GM23338 (cell line): ENCODE data around the gene C1orf21. TPM values are rescaled to one million over a fixed set of nuclear protein-coding genes. Genes with fewer than 3 reads are reported as not detected.

Source experiments
- ATAC-seq: fragments of 200-7000 bp; cut with Tn5 transposase; 3 replicates; pipeline ENCODE4 v1.9.1; 2020
- DNase-seq: peaks from one replicate; pipeline ENCODE4 v3.0.0-alpha.2; 2015; ENCODE audit warnings: low spot score
- H2AFZ ChIP-seq: fragments of 200-600 bp; sonication (generic); 2 replicates; pipeline ENCODE4 v1.8.0; 2016; ENCODE audit warnings: antibody characterized with exemption, mild to moderate bottlenecking, moderate library complexity
- H3F3A ChIP-seq: fragments of 200-600 bp; sonication (generic); replicated peaks from 2 replicates; pipeline ENCODE4 v1.8.0; 2017; ENCODE audit warnings: antibody characterized with exemption, mixed run types, low read depth
- H3K27ac ChIP-seq: fragments of 200-600 bp; sonication (generic); 2 replicates; pipeline ENCODE4 v1.6.1; 2016; ENCODE audit warnings: low read depth
- H3K27me3 ChIP-seq: fragments of 200-600 bp; sonication (generic); 2 replicates; pipeline ENCODE4 v1.8.0; 2016; ENCODE audit warnings: mild to moderate bottlenecking, mixed run types, moderate library complexity; ENCODE audit not compliant: insufficient read depth
- H3K36me3 ChIP-seq: fragments of 200-600 bp; sonication (generic); 2 replicates; pipeline ENCODE4 v1.8.0; 2016; ENCODE audit warnings: mild to moderate bottlenecking; ENCODE audit not compliant: insufficient read depth
- H3K4me1 ChIP-seq: fragments of 200-600 bp; sonication (generic); 2 replicates; pipeline ENCODE4 v1.8.0; 2016; ENCODE audit warnings: mild to moderate bottlenecking, moderate library complexity; ENCODE audit not compliant: insufficient read depth
- H3K4me2 ChIP-seq: fragments of 200-600 bp; sonication (generic); 2 replicates; pipeline ENCODE4 v1.7.1; 2017; ENCODE audit warnings: mixed run types
- H3K4me3 ChIP-seq: fragments of 200-600 bp; sonication (generic); 2 replicates; pipeline ENCODE4 v1.6.1; 2016; ENCODE audit warnings: mixed run types
- H3K79me2 ChIP-seq: fragments of 200-600 bp; sonication (generic); replicated peaks from 2 replicates; pipeline ENCODE4 v1.8.0; 2017; ENCODE audit warnings: mild to moderate bottlenecking; ENCODE audit not compliant: insufficient read depth
- H3K9me2 ChIP-seq: fragments of 200-600 bp; sonication (generic); 2 replicates; pipeline ENCODE4 v1.8.0; 2017; ENCODE audit not compliant: insufficient read depth
- H4K20me1 ChIP-seq: fragments of 200-600 bp; sonication (generic); replicated peaks from 2 replicates; pipeline ENCODE4 v1.8.0; 2017; ENCODE audit warnings: mild to moderate bottlenecking; ENCODE audit not compliant: insufficient read depth
- H3K27ac Mint-ChIP-seq: 2 replicates; pipeline ENCODE4 v1.8.0; 2020; ENCODE audit warnings: inconsistent platforms, mild to moderate bottlenecking, moderate library complexity, mixed read lengths
- H3K27me3 Mint-ChIP-seq: 3 replicates; pipeline ENCODE4 v1.8.0; 2022; ENCODE audit warnings: low read depth, mild to moderate bottlenecking, moderate library complexity, mixed read lengths, inconsistent platforms; ENCODE audit not compliant: insufficient read depth, poor library complexity
- H3K36me3 Mint-ChIP-seq: 3 replicates; pipeline ENCODE4 v1.8.0; 2021; ENCODE audit warnings: low read depth, mild to moderate bottlenecking, inconsistent platforms, moderate library complexity, mixed read lengths
- H3K4me1 Mint-ChIP-seq: 3 replicates; pipeline ENCODE4 v1.8.0; 2020; ENCODE audit warnings: mild to moderate bottlenecking, inconsistent platforms, mixed read lengths
- H3K4me3 Mint-ChIP-seq: 3 replicates; pipeline ENCODE4 v1.8.0; 2021; ENCODE audit warnings: moderate library complexity, mild to moderate bottlenecking, inconsistent platforms, mixed read lengths
- H3K9me3 Mint-ChIP-seq: 3 replicates; pipeline ENCODE4 v1.8.0; 2020; ENCODE audit warnings: moderate library complexity, mild to moderate bottlenecking, inconsistent platforms, mixed read lengths
- CREB1 ChIP-seq: fragments of 250-450 bp; sonication (Bioruptor Pico); IDR thresholded peaks from 2 replicates; pipeline ENCODE4 v1.5.0; 2020; ENCODE audit warnings: low read depth, mild to moderate bottlenecking, moderate library complexity
- EZH2 ChIP-seq: fragments of 200-600 bp; sonication (generic); IDR thresholded peaks from one replicate; pipeline ENCODE4 v1.8.0; 2017; ENCODE audit warnings: antibody characterized with exemption, mild to moderate bottlenecking, low read depth; ENCODE audit not compliant: unreplicated experiment
- EZH2phosphoT487 ChIP-seq: fragments of 200-600 bp; sonication (generic); IDR thresholded peaks from one replicate; pipeline ENCODE4 v1.8.1; 2018; ENCODE audit warnings: antibody characterized with exemption; ENCODE audit not compliant: unreplicated experiment
- JUNB ChIP-seq: IDR thresholded peaks from one replicate; pipeline ENCODE4 v1.6.1; 2016; ENCODE audit warnings: antibody characterized with exemption; ENCODE audit not compliant: unreplicated experiment
- NANOG ChIP-seq: IDR thresholded peaks from 2 replicates; pipeline ENCODE4 v1.6.1; 2016; ENCODE audit warnings: antibody characterized with exemption, borderline replicate concordance
- POLR2AphosphoS5 ChIP-seq: IDR thresholded peaks from 2 replicates; pipeline ENCODE4 v1.6.1; 2016; ENCODE audit warnings: antibody characterized with exemption, low read depth
- STAT1 ChIP-seq: IDR thresholded peaks from one replicate; pipeline ENCODE4 v1.6.1; 2016; ENCODE audit warnings: antibody characterized with exemption; ENCODE audit not compliant: unreplicated experiment
- ZNF114 ChIP-seq: fragments of 250-450 bp; sonication (Bioruptor Pico); IDR thresholded peaks from 2 replicates; pipeline ENCODE4 v1.5.0; 2020; ENCODE audit warnings: mild to moderate bottlenecking, moderate library complexity
- ZNF331 ChIP-seq: fragments of 250-450 bp; sonication (Bioruptor Pico); IDR thresholded peaks from 2 replicates; pipeline ENCODE4 v1.5.0; 2020; ENCODE audit warnings: low read depth, mild to moderate bottlenecking, moderate library complexity
- polyA plus RNA-seq: library from polyadenylated mRNA; unstranded; fragments of >200 nt; fragmentation: Nextera tagmentation; extraction: Ambion mirVana; gene quantifications from 2 replicates; pipeline ENCODE4 v1.2.1, GENCODE V29; 2016
- total RNA-seq: library from RNA; depleted of rRNA; stranded (reverse); fragments of >200 nt; shearing (Covaris generic); gene quantifications from 2 replicates; pipeline ENCODE4 v1.2.3, GENCODE V29; 2014
- TF ChIP-seq, protein P1 (sequence below), 2 experiments: fragments of 200-600 bp in 1 of 2; sonication (generic) in 1 of 2; conservative IDR thresholded peaks; 2 replicates each; pipeline versions ENCODE4 v1.5.1 to v1.6.1; 2016 to 2017; ENCODE audit warnings: antibody characterized with exemption in 2 of 2, low read depth in 2 of 2, mild to moderate bottlenecking in 2 of 2, moderate library complexity in 1 of 2
- TF ChIP-seq, protein P2 (sequence below): IDR thresholded peaks from one replicate; pipeline ENCODE4 v1.6.1; 2018; ENCODE audit warnings: antibody characterized with exemption; ENCODE audit not compliant: unreplicated experiment
- TF ChIP-seq, protein P3 (sequence below): IDR thresholded peaks from 2 replicates; pipeline ENCODE4 v1.6.1; 2016; ENCODE audit warnings: antibody characterized with exemption

C1orf21 gene
- total and polyA plus RNA-seq, 2 experiments from 2014 or later, result 28.0 to 40.4 TPM

DNA sequence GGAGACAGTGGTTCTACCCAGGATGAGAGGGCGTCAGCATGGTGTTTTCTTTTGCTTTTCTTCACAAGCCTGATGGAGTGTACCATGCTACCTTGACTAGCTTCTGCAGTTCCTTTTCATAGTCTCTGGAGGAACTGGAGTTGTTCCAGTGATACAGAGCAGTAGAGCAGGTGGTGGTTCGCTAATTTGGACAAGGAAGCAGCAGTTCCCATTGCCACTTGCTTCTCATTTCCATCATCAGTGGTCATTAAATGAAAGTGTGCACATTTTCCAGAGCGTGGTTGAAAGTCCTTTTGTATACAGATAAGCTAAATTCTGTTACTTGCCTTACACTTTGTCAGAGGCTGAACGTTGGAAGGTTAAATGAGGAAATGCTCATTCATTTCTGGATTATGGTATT is 182.3 kb downstream of the C1orf21 start (continued):
- TF ChIP-seq JUNB (no peak), EZH2phosphoT487 (no peak), CREB1 (CRISPR knock-in tag) (no peak), POLR2AphosphoS5 (no peak), ZNF114 (no peak)

DNA sequence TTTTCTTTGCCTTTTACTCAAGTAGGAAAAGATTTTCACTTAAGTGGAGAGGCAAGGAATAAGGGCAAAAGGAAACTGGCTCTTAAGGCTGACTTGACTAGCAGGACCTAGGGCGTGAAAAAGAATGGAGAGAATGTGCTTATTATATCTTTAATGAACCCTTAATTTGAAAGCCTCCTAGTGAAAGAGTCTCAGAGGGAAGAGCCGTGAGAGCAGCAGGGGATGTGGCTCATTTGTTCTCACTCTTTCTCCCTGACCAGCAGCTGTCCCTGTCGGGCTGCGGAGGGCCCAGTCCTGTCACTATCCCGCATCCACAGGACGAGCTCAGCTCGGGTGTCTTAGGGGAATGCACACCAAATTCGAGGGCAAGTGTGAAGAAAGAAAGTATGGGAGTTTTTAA is 187.8 kb downstream of the C1orf21 start:
- peaks cover 10% of the 10 kb centered on the region; the same call in 1 of the 2 replicates for H3K4me1 ChIP-seq
- H3K36me3 ChIP-seq, result no peaks in the 10 kb centered on the region
- H3K27me3 Mint-ChIP-seq, result peaks cover 3% of the 10 kb centered on the region
- no peaks in the 10 kb centered on the region for H4K20me1 ChIP-seq
- H3K4me3 ChIP-seq, result no peak overlapping the region
- ATAC-seq, result peak; percentile 97
- TF ChIP-seq STAT1 (no peak), JUNB (no peak), ZNF331 (CRISPR knock-in tag) (no peak)
- TF ChIP-seq, protein P1, sequence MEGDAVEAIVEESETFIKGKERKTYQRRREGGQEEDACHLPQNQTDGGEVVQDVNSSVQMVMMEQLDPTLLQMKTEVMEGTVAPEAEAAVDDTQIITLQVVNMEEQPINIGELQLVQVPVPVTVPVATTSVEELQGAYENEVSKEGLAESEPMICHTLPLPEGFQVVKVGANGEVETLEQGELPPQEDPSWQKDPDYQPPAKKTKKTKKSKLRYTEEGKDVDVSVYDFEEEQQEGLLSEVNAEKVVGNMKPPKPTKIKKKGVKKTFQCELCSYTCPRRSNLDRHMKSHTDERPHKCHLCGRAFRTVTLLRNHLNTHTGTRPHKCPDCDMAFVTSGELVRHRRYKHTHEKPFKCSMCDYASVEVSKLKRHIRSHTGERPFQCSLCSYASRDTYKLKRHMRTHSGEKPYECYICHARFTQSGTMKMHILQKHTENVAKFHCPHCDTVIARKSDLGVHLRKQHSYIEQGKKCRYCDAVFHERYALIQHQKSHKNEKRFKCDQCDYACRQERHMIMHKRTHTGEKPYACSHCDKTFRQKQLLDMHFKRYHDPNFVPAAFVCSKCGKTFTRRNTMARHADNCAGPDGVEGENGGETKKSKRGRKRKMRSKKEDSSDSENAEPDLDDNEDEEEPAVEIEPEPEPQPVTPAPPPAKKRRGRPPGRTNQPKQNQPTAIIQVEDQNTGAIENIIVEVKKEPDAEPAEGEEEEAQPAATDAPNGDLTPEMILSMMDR (conservative IDR thresholded peaks at IDR 0.05; ENCODE audit: low read depth in 2 of 2), result peak in 1 of 2 experiments; percentile 27; a peak in 1 of 4 replicates
- H3K4me3 Mint-ChIP-seq, result no peak overlapping the region
- no peaks in the 10 kb centered on the region for H3K79me2 ChIP-seq
- H2AFZ ChIP-seq, result no peak overlapping the region
- no peak overlapping the region; the same call in 1 of the 2 replicates for H3K27ac Mint-ChIP-seq
- H3K4me1 Mint-ChIP-seq, result peaks cover 15% of the 10 kb centered on the region
- H3K27ac ChIP-seq, result peak overlapping the region; percentile 17; the same call in 1 of the 2 replicates
- H3K9me2 ChIP-seq, result no peaks in the 10 kb centered on the region
- peak; percentile 62 for DNase-seq
- H3K27me3 ChIP-seq, result no peaks in the 10 kb centered on the region
- no peaks in the 10 kb centered on the region for H3K36me3 Mint-ChIP-seq
- H3K9me3 Mint-ChIP-seq, result no peaks in the 10 kb centered on the region
- H3F3A ChIP-seq, result no peaks in the 10 kb centered on the region
- no peak overlapping the region for H3K4me2 ChIP-seq

DNA sequence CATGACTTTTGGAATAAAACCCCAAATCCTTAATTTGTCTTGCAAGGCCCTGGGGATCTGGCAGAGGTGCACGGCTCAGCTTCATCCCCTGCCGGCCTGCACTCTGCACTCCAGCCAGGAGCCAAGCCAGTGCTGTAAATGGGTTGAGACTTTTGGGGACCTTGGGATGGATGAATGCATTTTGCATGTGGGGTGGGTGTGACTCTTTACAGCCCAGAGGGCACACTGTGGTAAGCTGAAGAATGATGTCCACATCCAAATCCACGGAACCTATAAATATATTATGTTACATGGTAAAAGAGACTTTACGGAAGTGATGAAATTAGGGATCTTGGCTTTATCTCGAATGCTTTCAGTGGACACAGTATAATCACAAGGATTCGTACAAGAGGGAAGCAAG is 190.0 kb downstream of the C1orf21 start:
- Histone ChIP-seq H4K20me1 (no peaks in the 10 kb centered on the region), H3K27me3 (no peaks in the 10 kb centered on the region), H3K27ac (no peak overlapping the region), H3K4me1 (peaks cover 11% of the 10 kb centered on the region; the same call in 1 of the 2 replicates), H3K79me2 (no peaks in the 10 kb centered on the region), H3K4me3 (no peak overlapping the region), H3K36me3 (no peaks in the 10 kb centered on the region), H3K9me2 (no peaks in the 10 kb centered on the region), H3K4me2 (no peak overlapping the region), H2AFZ (no peak overlapping the region), H3F3A (no peaks in the 10 kb centered on the region)
- TF ChIP-seq EZH2phosphoT487 (no peak), STAT1 (no peak), JUNB (no peak), NANOG (no peak), CREB1 (CRISPR knock-in tag) (no peak), EZH2 (no peak), POLR2AphosphoS5 (no peak), ZNF331 (CRISPR knock-in tag) (no peak)
- TF ChIP-seq, protein P2, sequence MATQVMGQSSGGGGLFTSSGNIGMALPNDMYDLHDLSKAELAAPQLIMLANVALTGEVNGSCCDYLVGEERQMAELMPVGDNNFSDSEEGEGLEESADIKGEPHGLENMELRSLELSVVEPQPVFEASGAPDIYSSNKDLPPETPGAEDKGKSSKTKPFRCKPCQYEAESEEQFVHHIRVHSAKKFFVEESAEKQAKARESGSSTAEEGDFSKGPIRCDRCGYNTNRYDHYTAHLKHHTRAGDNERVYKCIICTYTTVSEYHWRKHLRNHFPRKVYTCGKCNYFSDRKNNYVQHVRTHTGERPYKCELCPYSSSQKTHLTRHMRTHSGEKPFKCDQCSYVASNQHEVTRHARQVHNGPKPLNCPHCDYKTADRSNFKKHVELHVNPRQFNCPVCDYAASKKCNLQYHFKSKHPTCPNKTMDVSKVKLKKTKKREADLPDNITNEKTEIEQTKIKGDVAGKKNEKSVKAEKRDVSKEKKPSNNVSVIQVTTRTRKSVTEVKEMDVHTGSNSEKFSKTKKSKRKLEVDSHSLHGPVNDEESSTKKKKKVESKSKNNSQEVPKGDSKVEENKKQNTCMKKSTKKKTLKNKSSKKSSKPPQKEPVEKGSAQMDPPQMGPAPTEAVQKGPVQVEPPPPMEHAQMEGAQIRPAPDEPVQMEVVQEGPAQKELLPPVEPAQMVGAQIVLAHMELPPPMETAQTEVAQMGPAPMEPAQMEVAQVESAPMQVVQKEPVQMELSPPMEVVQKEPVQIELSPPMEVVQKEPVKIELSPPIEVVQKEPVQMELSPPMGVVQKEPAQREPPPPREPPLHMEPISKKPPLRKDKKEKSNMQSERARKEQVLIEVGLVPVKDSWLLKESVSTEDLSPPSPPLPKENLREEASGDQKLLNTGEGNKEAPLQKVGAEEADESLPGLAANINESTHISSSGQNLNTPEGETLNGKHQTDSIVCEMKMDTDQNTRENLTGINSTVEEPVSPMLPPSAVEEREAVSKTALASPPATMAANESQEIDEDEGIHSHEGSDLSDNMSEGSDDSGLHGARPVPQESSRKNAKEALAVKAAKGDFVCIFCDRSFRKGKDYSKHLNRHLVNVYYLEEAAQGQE, result no peak
- TF ChIP-seq, protein P1 (conservative IDR thresholded peaks at IDR 0.05; ENCODE audit: low read depth in 2 of 2), result no peak
- TF ChIP-seq, protein P3, sequence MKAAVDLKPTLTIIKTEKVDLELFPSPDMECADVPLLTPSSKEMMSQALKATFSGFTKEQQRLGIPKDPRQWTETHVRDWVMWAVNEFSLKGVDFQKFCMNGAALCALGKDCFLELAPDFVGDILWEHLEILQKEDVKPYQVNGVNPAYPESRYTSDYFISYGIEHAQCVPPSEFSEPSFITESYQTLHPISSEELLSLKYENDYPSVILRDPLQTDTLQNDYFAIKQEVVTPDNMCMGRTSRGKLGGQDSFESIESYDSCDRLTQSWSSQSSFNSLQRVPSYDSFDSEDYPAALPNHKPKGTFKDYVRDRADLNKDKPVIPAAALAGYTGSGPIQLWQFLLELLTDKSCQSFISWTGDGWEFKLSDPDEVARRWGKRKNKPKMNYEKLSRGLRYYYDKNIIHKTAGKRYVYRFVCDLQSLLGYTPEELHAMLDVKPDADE, result no peak
- DNase-seq, result no peak
- peaks cover 8% of the 10 kb centered on the region; the same call in 2 of the 3 replicates for H3K9me3 Mint-ChIP-seq
- peaks cover 6% of the 10 kb centered on the region for H3K27me3 Mint-ChIP-seq
- H3K4me3 Mint-ChIP-seq, result no peak overlapping the region
- peaks cover 7% of the 10 kb centered on the region for H3K36me3 Mint-ChIP-seq
- H3K4me1 Mint-ChIP-seq, result peaks cover 15% of the 10 kb centered on the region
- ATAC-seq, result peak; percentile 16; the same call in 1 of the 3 replicates
- peak overlapping the region; percentile 9; the same call in 1 of the 2 replicates for H3K27ac Mint-ChIP-seq
